ENCODE measurements around the gene LRRC7. TPM values are rescaled to one million over a fixed set of nuclear protein-coding genes. Genes with fewer than 3 reads are reported as not detected.
A peak's percentile ranks its signal among the peaks of the same experiment; 100 is the strongest.

The LRRC7 gene
- total and polyA plus RNA-seq, 7 experiments from 2014 or later, result 0.15 to 6.4 (median 0.46) TPM; not detected in 1

GRCh38 chr1:70164350-70164749 is 596.6 kb downstream of the LRRC7 start:
- CTCF ChIA-PET, result no interaction called here
- POLR2A ChIA-PET, result no interaction called here
- intact Hi-C loops (cut with micrococcal nuclease), result no loop called here
- DNase-seq (no peak), ATAC-seq (no peak)
- Mint-ChIP-seq H3K4me1 (peaks cover 0 to 15% (median 0%) of the 10 kb centered on the region in 7 donors), H3K27me3 (no peaks in the 10 kb centered on the region), H3K27ac (no peak overlapping the region), H3K36me3 (peaks cover 8 to 57% (median 26%) of the 10 kb centered on the region in 5 donors), H3K9me3 (no peaks in the 10 kb centered on the region), H3K4me3 (no peak overlapping the region)
- H3K9me3 ChIP-seq (ENCODE audit: control insufficient read depth in 2 of 3, low read length in 3 of 3), result no peaks in the 10 kb centered on the region
- H3K36me3 ChIP-seq (ENCODE audit: control insufficient read depth in 2 of 3, insufficient read depth in 3 of 3, low read length in 3 of 3), result peaks cover 3 to 17% (median 4%) of the 10 kb centered on the region in 3 experiments
- no peaks in the 10 kb centered on the region for H3K27me3 ChIP-seq (ENCODE audit: control insufficient read depth in 2 of 2, insufficient read depth in 2 of 2, low read length in 2 of 2)
- no peak overlapping the region for H3K4me3 ChIP-seq (ENCODE audit: low read length)
- H3K27ac ChIP-seq (ENCODE audit: low read depth, low read length), result no peak overlapping the region
- no peaks in the 10 kb centered on the region for H3K4me1 ChIP-seq (ENCODE audit: control insufficient read depth in 2 of 2, insufficient read depth in 2 of 2, low read length in 2 of 2)

- DNase-seq (no peak), ATAC-seq (no peak)
- H3K27me3 ChIP-seq (ENCODE audit: control insufficient read depth in 2 of 2, insufficient read depth in 2 of 2, low read length in 2 of 2), result no peaks in the 10 kb centered on the region
- Mint-ChIP-seq H3K9me3 (no peaks in the 10 kb centered on the region), H3K27me3 (no peaks in the 10 kb centered on the region), H3K27ac (no peak overlapping the region), H3K4me1 (peaks cover 0 to 15% (median 0%) of the 10 kb centered on the region in 7 donors), H3K36me3 (peaks cover 8 to 58% (median 13%) of the 10 kb centered on the region in 5 donors), H3K4me3 (no peak overlapping the region)
- CTCF ChIA-PET, result no interaction called here
- no peaks in the 10 kb centered on the region for H3K9me3 ChIP-seq (ENCODE audit: control insufficient read depth in 2 of 3, low read length in 3 of 3)
- H3K27ac ChIP-seq (ENCODE audit: low read depth, low read length), result no peak overlapping the region
- POLR2A ChIA-PET, result no interaction called here
- intact Hi-C loops (cut with micrococcal nuclease), result no loop called here
- no peak overlapping the region for H3K4me3 ChIP-seq (ENCODE audit: low read length)
- peaks cover 0 to 11% (median 4%) of the 10 kb centered on the region in 3 experiments for H3K36me3 ChIP-seq (ENCODE audit: control insufficient read depth in 2 of 3, insufficient read depth in 3 of 3, low read length in 3 of 3)
- no peaks in the 10 kb centered on the region for H3K4me1 ChIP-seq (ENCODE audit: control insufficient read depth in 2 of 2, insufficient read depth in 2 of 2, low read length in 2 of 2)
Measured at GRCh38 chr1:70168283-70168682, 600.6 kb downstream of the LRRC7 start.

- H3K4me3 ChIP-seq (ENCODE audit: low read length), result no peak overlapping the region
- intact Hi-C loops (cut with micrococcal nuclease), result no loop called here
- CTCF ChIA-PET, result no interaction called here
- H3K4me1 Mint-ChIP-seq, result peaks cover 0 to 12% (median 0%) of the 10 kb centered on the region in 7 donors
- peaks cover 10 to 55% (median 11%) of the 10 kb centered on the region in 5 donors for H3K36me3 Mint-ChIP-seq
- H3K9me3 ChIP-seq (ENCODE audit: control insufficient read depth in 2 of 3, low read length in 3 of 3), result no peaks in the 10 kb centered on the region
- peaks cover 0 to 8% (median 0%) of the 10 kb centered on the region in 3 experiments for H3K36me3 ChIP-seq (ENCODE audit: control insufficient read depth in 2 of 3, insufficient read depth in 3 of 3, low read length in 3 of 3)
- H3K27ac ChIP-seq (ENCODE audit: low read depth, low read length), result no peak overlapping the region
- no peak for ATAC-seq
- H3K27me3 Mint-ChIP-seq, result no peaks in the 10 kb centered on the region
- no peaks in the 10 kb centered on the region for H3K4me1 ChIP-seq (ENCODE audit: control insufficient read depth in 2 of 2, insufficient read depth in 2 of 2, low read length in 2 of 2)
- no peaks in the 10 kb centered on the region for H3K27me3 ChIP-seq (ENCODE audit: control insufficient read depth in 2 of 2, insufficient read depth in 2 of 2, low read length in 2 of 2)
- no peak for DNase-seq
- H3K27ac Mint-ChIP-seq, result peak overlapping the region in 1 of 9 donors; percentile 3
- H3K9me3 Mint-ChIP-seq, result no peaks in the 10 kb centered on the region
- H3K4me3 Mint-ChIP-seq, result no peak overlapping the region
- POLR2A ChIA-PET, result interaction anchor here (0.6 kb wide), 1 partner anchor 35 kb away, joined by 3 read pairs; no protein-coding TSS in a partner anchor
Measured at GRCh38 chr1:70169018-70169839, 601.5 kb downstream of the LRRC7 start.

- Mint-ChIP-seq H3K27me3 (no peaks in the 10 kb centered on the region), H3K27ac (no peak overlapping the region), H3K36me3 (peaks cover 6 to 52% (median 14%) of the 10 kb centered on the region in 5 donors), H3K4me1 (peaks cover 0 to 12% (median 0%) of the 10 kb centered on the region in 7 donors), H3K4me3 (no peak overlapping the region), H3K9me3 (no peaks in the 10 kb centered on the region)
- ChIA-PET CTCF (no interaction called here), POLR2A (interaction anchor here (0.6 kb wide), 1 partner anchor 239 kb away, joined by 3 read pairs; the partner anchor contains the start of gene CTH)
- Histone ChIP-seq H3K27me3 (ENCODE audit: control insufficient read depth in 2 of 2, insufficient read depth in 2 of 2, low read length in 2 of 2) (no peaks in the 10 kb centered on the region), H3K27ac (ENCODE audit: low read depth, low read length) (no peak overlapping the region), H3K36me3 (ENCODE audit: control insufficient read depth in 2 of 3, insufficient read depth in 3 of 3, low read length in 3 of 3) (peaks cover 0 to 8% (median 0%) of the 10 kb centered on the region in 3 experiments), H3K4me3 (ENCODE audit: low read length) (no peak overlapping the region), H3K9me3 (ENCODE audit: control insufficient read depth in 2 of 3, low read length in 3 of 3) (no peaks in the 10 kb centered on the region), H3K4me1 (ENCODE audit: control insufficient read depth in 2 of 2, insufficient read depth in 2 of 2, low read length in 2 of 2) (no peaks in the 10 kb centered on the region)
- intact Hi-C loops (cut with micrococcal nuclease), result no loop called here
- no peak for DNase-seq
- ATAC-seq, result no peak
Measured at GRCh38 chr1:70171512-70171911, 603.8 kb downstream of the LRRC7 start.
